ENCODE data around the gene TRIM14.

- TF ChIP-seq CTCF (IDR thresholded peaks at IDR 0.05) (no peak), ZFX (IDR thresholded peaks at IDR 0.05; ENCODE audit: borderline replicate concordance) (no peak)
These were observed 51.8 kb downstream of the TRIM14 start for GRCh38 chr9:98067184-98067583.

Data from 22Rv1 (cell line).